WERI-Rb-1 (cell line): ENCODE measurements around the gene PLCL2.

Experiments
- DNase-seq: peaks from one replicate; pipeline ENCODE4 v3.0.0-alpha.2; 2020
- H3K27ac ChIP-seq: fragments of 250-450 bp; sonication (Bioruptor Pico); 2 replicates; pipeline ENCODE4 v1.5.1; 2020; ENCODE audit warnings: mild to moderate bottlenecking, moderate library complexity
- H3K27me3 ChIP-seq: fragments of 250-450 bp; sonication (Bioruptor Pico); 2 replicates; pipeline ENCODE4 v1.5.1; 2021; ENCODE audit warnings: mild to moderate bottlenecking, low read depth, moderate library complexity; ENCODE audit not compliant: insufficient read depth, severe bottlenecking
- H3K36me3 ChIP-seq: fragments of 250-450 bp; sonication (Bioruptor Pico); 2 replicates; pipeline ENCODE4 v1.5.1; 2020; ENCODE audit warnings: mild to moderate bottlenecking, moderate library complexity
- H3K4me3 ChIP-seq: 2 replicates; pipeline ENCODE4 v1.5.1; 2011; ENCODE audit warnings: low read depth, mild to moderate bottlenecking, control low read depth, low read length
- H3K9me3 ChIP-seq: fragments of 250-450 bp; sonication (Bioruptor Pico); 2 replicates; pipeline ENCODE4 v1.5.1; 2021; ENCODE audit warnings: mild to moderate bottlenecking, moderate library complexity; ENCODE audit not compliant: severe bottlenecking
- CTCF ChIP-seq: IDR thresholded peaks from 2 replicates; pipeline ENCODE4 v1.5.1; 2011; ENCODE audit warnings: low read depth, mild to moderate bottlenecking, control low read depth, inconsistent platforms, low read length

The PLCL2 gene

DNA sequence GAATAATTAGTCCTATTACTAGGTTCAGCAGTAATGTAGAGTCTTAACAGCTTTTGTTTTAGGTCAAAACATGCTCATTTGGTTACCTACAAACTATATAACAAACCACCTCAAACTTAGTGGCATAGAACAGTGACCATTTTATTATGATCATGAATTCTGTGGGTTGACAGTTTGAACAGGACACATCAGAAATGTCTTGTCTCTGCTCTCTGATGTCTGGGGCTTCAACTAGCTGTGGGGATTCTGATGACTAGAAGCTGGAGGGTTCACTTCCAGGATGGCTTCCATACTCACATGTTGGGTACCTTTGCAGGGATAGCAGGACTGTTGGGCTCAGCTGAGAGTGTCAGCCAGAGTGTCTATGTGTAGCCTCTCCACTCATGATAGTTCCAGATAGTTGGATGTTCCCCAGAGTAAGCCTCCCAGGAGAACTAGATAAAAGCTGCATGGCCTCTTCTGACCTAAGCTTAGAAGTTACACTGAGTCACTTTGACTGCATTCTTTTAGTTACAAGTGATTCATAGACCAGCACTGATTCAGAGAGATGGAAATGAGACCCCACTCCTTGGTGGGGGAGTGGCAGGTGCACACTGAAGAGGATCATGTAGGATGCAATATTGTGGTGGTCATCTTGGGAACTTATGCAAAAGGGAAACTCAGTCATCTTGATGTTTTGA, 32.6 kb downstream of the PLCL2 start:
- no peak for TF ChIP-seq CTCF
- Histone ChIP-seq H3K36me3 (no peaks in the 10 kb centered on the region), H3K27ac (no peak overlapping the region), H3K27me3 (no peaks in the 10 kb centered on the region), H3K9me3 (no peaks in the 10 kb centered on the region), H3K4me3 (no peak overlapping the region)
- DNase-seq, result no peak

GRCh38 chr3:16917980-16918682, 33.4 kb downstream of the PLCL2 start:
- no peak for DNase-seq
- Histone ChIP-seq H3K27ac (no peak overlapping the region), H3K36me3 (no peaks in the 10 kb centered on the region), H3K9me3 (no peaks in the 10 kb centered on the region), H3K4me3 (no peak overlapping the region), H3K27me3 (no peaks in the 10 kb centered on the region)
- no peak for TF ChIP-seq CTCF

- Histone ChIP-seq H3K36me3 (no peaks in the 10 kb centered on the region), H3K27me3 (no peaks in the 10 kb centered on the region), H3K27ac (no peak overlapping the region), H3K4me3 (no peak overlapping the region), H3K9me3 (no peaks in the 10 kb centered on the region)
- no peak for TF ChIP-seq CTCF
- no peak for DNase-seq
These were observed 33.9 kb downstream of the PLCL2 start for GRCh38 chr3:16918683-16919025.

- peaks cover 4% of the 10 kb centered on the region for H3K9me3 ChIP-seq
- no peak overlapping the region for H3K27ac ChIP-seq
- H3K27me3 ChIP-seq, result no peaks in the 10 kb centered on the region
- TF ChIP-seq CTCF, result no peak
- H3K4me3 ChIP-seq, result no peak overlapping the region
- no peak for DNase-seq
- no peaks in the 10 kb centered on the region for H3K36me3 ChIP-seq
These were observed 38.4 kb downstream of the PLCL2 start for GRCh38 chr3:16923112-16923511.

- no peak overlapping the region for H3K4me3 ChIP-seq
- peaks cover 4% of the 10 kb centered on the region for H3K9me3 ChIP-seq
- no peaks in the 10 kb centered on the region for H3K27me3 ChIP-seq
- H3K27ac ChIP-seq, result no peak overlapping the region
- H3K36me3 ChIP-seq, result no peaks in the 10 kb centered on the region
- peak; percentile 32 for DNase-seq
- peak; percentile 56; the same call in 1 of the 2 replicates for TF ChIP-seq CTCF
These were observed 42.7 kb downstream of the PLCL2 start for GRCh38 chr3:16927485-16927884.
